NCI-H2081 treated with DMSO at 0.1 percent for 48 hours (cell line): Measurements from ENCODE around the gene STK11.

ENCODE experiments used
- DNase-seq: peaks from one replicate; lab custom pipeline; 2025; lab: John Stamatoyannopoulos, UW

STK11 gene

DNA sequence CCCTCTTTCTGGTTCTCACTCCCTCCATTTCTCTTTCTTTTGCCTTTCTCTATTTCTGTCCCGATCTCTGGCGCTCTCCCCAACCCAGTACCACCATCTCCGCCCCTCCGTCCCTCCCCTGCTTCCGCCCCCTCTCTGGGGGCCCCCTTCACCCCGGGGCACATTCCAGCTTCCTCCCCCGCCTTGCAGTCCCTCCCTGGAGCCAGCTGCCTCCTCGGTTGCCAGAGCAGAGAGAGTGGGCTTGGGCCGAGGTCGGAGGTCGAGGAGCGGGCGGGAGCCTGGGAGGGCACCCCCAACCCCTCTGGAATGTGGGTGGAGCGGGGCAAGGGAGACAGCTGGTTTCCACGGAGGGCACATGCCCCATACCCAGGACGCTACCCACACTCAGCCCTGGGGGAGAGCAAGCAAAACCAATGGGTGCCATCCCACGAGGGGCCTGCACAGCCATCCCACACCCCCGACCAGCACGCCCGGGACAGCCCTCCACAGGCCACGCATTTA lies 57.1 kb downstream of the STK11 start:
- DNase-seq, result no peak

DNA sequence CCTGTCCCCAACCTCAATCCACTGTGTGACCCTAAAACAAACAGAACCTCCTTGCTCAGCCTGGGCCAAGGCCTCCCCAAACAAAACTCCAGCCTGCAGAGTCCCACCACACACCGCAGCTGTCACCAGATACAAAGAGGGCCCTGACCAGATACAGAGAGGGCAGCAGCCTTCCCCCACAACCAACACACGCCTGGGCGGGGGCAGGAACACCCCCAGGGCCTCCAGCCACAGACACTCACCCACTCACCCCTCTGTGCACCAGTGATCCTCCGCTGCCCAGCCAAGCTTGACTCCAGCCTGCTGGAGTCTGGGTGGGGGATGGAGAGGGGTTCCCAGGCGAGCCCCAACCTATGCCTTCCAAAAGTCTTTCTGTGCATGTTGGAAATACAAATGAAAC lies 57.6 kb downstream of the STK11 start:
- DNase-seq, result no peak

DNA sequence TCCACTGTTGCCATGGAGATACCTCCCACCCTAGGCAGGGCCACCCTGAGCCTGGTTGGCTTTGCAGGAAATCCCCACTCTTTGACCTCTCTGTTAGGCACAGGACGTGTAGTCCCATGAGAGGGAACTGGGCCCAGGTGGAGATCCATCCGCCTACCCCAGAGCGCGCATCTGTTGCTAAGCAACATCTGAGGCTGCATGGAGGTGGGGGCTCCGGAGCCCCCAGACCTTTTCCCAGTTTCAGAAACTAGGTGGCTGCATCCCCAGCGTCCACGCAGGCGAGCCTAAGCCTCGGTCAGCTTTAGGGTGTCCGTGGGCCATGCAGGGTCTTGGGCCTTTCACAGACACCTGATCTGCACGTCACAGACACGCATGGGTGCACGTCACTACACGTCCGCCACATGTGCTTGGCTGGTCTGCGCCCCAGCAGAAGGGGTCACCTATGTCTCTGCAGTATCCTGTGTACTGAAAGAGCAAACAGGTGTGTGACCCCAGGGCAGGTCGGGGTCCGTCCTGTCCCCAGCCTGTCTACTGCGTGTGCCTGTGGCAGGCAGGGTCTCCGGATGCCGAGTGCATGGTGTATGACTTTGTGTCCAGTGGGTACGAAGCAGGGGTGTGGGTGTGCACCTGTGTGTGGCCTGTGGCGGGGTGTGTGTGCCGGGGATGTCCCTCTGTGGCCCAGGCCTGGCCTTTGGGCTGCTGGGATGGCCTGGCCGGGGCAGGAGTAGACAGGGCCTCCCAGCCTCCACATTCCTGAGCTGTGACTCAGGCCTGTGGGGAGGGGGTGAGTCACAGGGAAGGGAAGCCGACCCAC lies 59.4 kb downstream of the STK11 start:
- no peak for DNase-seq

DNA sequence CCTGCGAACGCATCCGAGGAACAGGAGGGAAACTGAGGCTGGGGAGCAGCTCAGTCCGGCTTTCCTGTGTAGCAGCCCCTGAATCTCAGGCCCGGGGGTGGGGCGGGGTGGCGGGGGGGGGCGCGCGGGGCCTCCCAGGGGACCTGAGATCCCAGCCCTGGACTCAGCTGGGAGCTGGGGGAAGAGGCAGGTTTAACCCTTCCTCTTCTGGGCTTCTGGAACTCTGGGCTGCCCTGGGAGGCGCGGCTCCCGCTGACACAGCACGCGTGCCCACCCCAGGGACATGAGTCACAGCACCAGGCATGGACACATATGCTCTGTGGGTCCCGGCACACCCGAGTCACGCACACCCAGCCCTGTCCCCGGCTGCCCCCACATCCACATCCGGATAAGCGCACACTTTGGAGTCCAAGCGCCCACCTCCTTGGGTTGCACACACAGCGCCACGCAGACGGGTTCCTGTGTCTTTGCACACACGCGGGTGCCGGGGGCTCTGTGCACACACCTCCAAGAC lies 60.1 kb downstream of the STK11 start:
- DNase-seq, result no peak

DNA sequence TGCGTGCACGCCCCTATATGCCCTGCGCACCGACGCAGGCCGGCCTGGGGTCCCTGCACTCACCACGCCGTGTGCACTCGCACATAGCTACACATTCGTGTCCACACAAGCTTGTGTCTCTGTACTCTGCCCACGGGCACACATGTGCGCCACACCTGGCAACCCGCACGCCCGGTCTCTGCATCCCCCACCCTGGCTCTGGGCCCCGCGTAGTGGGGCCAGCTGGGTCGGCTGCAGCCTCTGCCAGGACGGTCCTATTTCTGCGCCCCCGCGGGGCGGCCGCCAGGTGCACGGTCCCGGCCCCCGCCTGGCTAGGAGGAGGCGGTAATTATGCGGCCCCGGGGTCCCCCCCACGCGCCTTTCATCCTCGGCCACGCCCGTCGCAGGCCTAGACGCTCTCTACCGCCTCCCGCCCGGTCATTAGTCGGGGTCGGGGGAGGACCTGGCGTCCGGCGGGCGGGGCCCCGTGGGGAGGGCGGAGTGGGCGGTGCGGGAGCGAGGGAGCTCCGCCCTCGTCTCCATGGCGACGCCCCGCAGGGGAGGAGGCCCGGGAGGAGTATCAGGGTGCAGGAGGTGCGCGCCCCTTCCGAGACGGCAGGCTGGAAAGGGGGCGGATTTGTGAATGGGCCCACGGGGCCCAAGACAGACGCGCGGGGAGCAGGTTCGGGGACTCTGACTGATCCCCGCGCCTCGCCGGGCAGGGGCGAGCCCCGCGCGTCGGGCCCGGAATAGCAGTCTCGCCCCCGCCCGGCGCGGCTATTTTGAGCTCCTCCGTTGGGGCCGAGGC lies 60.7 kb downstream of the STK11 start:
- DNase-seq, result no peak

DNA sequence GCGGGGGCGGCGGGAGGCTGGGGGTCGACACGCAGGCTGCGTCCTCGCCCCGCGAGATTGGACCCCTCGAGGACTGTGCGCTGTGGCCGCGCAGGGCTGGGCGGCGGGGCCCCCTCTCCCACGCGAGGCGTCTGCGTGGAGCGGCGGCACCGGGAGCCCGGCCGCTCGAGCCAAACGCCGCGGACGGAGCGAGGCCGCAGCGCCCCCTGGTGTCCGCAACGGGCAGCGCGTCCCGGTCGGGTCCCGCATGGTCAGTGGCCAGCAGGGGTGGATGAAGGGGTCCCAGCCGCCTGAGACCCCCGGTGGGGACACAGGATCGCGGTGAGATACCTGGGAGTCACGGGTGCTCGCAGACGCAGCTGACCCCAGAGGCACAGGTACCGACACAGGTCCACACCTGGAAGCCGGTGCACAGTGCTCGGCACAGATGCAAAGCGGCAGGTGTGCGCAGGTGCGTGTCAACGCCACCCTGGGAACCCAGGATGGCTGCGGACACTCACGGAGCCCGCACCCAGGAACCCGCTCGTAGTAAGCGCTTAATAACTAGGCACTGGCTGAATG lies 61.4 kb downstream of the STK11 start:
- DNase-seq, result no peak

DNA sequence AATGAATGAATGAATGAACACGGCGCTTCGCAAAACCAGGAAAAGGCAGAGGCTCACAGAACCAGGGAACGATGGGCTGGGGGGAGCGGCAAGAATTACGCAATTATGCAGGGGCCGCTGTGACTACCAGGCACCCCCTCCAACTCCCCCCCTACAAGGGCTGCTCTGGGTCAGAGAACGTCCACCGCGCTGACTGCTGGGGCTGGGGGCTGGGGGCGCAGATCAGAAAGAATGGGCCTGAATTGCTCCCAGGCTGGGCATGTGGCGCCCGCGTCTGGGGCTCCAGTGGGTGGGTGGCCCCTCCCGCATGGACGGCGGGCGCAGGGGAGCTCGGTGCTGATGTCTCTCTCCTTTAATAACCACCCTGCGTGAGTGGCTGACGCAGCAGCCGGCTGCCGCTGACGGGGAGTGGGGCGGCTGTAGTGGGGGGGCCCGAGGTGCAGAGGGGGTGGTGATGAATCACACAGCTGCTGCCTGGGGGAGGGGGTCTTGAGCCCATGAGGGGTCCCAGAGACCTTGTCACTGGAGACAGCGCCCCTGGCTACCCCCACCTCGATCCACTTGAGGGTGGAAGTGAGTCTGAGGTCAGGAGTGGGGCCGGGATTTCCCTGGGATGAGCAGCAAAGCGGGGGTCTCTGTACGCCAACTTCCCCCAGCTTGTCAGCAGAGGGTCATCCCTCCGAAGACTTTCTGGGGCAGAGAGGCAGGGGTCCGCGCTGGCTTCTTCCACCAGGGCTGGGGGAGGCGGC lies 62.1 kb downstream of the STK11 start:
- no peak for DNase-seq

DNA sequence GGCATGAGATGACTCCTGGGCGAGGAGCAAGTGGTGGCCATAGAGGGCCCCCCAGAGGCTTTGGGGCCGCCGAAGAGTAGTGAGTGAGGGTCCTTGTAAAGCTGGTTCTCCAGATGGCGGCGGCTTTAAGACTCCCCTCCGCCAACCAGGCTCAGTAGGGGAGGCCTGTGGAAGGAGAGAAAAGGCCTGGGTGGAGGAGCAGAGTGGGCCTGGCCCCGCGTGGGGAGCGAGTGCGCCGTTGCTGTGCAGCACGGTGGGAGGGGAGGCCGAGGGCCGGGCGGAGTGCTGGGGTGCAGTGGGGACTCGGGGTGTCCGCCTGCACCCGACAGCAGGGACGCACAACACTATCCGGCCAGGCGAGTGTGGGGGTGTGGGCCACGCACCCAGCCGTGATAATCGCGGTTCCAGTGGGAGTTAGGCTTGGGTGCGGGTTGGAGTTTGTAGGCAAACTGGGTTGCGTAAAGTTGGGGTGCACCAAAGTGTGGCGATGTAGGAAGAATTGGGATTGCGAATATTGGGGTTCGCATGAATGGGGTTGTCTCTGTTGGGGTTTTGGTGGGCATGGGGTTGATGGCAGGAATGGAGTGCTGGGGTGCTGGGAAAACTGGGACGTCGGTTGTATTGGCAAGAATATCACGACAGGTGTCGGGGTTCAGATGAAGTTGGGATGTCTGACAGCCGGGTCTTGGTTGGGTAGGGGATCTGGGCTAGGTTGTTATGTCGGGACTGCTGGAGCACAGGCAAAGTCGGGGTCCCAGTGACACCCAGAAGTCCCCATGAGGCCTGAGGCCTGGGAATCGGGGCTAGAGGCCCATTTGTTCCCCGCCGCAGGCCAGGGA lies 62.9 kb downstream of the STK11 start:
- DNase-seq, result no peak

DNA sequence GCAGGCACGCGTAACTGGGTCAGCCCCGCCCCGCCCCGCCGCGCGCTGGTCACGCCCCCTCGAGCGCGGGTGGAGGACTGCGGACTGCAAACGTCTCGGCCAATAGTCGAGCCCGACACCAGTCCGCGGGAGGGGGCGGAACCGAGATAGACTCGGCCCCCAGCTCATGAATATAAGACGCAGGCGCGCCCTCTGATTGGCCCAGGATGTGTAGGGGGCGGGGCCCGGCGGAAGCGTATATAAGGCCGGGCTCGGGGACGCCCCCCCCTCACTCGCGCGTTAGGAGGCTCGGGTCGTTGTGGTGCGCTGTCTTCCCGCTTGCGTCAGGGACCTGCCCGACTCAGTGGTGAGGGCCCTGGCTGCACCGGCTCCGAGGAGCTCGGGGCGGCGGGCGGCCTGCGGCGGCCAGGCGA lies 63.5 kb downstream of the STK11 start, which contains the start of gene CIRBP:
Gene CIRBP, plus strand, starts transcription at position 268 of the 413 bp plus-strand sequence. CDS start 1,602 bp downstream, outside the sequence.
- peak; percentile 89 for DNase-seq

DNA sequence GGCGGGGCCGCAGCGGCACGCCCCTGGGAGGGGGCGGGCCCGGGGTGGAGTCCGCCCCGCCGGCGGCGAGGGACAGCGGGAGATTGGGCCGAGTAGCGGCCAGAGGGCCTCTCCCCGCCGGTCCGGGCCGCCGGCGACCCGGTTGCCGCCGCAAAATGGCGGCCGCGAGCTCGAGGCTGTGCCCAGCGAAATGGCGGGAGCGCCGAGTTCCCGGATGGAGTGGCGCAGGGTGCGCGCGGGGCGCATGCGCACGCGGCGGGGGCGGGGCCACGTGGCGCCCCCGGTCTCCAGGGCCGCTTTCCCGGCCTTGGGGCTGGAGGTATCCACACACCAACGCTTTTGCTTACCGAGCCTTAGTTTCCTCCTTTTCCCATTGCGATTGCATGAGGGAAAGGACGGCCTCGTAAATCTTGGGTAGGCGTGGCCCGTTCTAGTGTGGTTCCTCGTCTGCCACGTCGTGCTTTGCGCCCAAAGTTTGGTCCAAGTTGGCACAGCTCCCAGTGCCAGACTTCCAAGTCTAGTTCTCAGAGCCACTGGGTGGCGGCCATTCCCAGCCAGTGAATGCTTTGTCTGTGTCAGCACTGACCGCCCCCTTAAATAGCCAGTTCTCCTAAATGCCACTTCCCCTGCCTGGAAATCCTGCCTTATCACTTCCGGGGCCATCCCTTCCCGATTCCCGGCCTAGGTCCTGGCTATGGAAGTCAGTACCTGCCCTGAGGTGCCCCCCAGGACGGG lies 64.1 kb downstream of the STK11 start:
- DNase-seq, result no peak

DNA sequence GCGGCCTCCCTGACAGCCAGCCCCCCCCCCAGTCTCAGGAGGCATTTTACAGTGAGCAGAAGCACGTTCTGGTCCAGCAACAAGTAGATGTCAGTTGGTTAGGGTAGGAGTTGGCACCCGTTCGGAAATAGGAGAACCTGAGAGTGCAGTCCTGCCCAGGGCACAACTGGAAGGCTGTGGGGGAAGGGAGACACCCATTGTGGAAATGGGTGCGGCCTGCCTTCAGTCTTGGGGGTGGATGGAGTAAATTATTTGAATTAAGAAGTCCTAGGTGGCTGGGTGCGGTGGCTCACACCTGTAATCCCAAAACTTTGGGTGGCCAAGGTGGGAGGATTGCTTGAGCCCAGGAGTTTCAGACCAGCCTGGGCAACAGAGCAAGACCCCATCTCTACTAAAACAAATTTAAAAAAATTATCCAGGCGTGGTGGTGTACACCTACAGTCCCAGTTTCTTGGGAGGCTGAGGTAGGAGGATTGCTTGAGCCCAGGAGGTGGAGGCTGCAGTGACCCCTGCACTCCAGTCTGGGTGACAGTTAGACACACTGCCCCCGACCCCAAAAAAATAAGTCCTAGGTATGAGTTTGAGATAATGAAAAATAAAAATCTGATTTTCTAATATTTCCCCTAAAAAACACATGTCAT lies 64.8 kb downstream of the STK11 start:
- DNase-seq, result no peak

DNA sequence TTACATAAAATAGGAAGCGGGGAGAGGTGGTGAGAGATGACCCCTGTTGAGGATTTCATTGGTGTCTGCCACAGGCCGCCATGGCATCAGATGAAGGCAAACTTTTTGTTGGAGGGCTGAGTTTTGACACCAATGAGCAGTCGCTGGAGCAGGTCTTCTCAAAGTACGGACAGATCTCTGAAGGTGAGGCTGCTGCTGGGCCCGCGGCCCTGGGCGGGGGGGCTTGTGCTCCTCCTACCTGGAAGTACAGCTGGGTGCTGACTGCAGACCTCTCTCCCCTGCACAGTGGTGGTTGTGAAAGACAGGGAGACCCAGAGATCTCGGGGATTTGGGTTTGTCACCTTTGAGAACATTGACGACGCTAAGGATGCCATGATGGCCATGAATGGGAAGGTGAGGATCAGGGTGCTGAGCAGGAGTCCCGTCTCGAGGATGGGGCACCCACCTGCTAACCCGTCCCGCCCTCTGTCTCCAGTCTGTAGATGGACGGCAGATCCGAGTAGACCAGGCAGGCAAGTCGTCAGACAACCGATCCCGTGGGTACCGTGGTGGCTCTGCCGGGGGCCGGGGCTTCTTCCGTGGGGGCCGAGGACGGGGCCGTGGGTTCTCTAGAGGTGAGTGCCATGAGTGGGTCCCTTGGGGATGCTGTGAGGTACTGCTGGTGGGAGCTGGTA lies 65.4 kb downstream of the STK11 start:
- no peak for DNase-seq

DNA sequence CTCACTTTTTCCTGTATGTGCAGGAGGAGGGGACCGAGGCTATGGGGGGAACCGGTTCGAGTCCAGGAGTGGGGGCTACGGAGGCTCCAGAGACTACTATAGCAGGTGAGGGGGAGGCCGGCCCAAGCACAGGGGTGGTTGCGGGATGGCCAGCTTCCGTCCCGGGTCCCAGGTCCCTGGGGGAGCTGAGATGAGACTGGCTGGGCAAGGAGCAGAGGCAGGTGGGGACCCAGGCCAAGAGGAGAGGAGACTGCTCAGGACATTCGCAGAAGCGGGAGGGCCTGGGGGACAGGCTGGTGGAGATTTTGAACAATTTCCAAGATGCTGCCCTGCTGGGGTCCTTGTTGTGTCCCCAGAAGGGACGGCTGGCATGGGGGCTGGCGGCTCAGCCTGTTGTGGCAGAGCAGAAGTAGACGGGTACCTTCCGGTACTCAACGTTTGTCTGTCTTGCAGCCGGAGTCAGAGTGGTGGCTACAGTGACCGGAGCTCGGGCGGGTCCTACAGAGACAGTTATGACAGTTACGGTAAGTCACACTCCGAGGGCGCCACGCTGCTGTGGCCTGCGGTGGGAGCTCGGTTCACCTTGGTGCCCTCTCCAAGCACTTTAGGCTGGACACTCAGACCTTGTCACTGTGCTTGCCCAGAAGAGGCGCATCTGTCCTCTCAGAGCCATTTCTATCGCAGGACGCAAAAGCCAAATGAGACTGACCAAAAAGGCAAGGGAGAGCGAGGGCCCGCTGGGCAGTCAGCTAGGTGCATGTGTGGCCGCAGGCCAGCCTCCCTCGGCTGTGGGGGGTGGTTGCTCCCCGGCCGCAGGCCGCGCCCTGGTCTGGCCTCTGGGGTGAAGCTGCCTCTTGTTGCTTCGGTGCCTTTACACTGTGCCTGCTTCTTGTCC lies 66.2 kb downstream of the STK11 start:
- no peak for DNase-seq

DNA sequence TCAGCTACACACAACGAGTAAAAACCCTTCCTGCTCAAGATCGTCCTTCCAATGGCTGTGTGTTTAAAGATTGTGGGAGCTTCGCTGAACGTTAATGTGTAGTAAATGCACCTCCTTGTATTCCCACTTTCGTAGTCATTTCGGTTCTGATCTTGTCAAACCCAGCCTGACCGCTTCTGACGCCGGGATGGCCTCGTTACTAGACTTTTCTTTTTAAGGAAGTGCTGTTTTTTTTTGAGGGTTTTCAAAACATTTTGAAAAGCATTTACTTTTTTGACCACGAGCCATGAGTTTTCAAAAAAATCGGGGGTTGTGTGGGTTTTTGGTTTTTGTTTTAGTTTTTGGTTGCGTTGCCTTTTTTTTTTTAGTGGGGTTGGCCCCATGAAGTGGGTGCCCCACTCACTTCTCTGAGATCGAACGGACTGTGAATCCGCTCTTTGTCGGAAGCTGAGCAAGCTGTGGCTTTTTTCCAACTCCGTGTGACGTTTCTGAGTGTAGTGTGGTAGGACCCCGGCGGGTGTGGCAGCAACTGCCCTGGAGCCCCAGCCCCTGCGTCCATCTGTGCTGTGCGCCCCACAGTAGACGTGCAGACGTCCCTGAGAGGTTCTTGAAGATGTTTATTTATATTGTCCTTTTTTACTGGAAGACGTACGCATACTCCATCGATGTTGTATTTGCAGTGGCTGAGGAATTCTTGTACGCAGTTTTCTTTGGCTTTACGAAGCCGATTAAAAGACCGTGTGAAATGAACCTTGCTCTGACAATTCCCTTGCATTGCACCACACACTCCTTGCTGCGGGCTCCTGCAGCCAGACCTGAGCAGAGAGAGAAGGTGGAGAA lies 67.1 kb downstream of the STK11 start:
- DNase-seq, result no peak

DNA sequence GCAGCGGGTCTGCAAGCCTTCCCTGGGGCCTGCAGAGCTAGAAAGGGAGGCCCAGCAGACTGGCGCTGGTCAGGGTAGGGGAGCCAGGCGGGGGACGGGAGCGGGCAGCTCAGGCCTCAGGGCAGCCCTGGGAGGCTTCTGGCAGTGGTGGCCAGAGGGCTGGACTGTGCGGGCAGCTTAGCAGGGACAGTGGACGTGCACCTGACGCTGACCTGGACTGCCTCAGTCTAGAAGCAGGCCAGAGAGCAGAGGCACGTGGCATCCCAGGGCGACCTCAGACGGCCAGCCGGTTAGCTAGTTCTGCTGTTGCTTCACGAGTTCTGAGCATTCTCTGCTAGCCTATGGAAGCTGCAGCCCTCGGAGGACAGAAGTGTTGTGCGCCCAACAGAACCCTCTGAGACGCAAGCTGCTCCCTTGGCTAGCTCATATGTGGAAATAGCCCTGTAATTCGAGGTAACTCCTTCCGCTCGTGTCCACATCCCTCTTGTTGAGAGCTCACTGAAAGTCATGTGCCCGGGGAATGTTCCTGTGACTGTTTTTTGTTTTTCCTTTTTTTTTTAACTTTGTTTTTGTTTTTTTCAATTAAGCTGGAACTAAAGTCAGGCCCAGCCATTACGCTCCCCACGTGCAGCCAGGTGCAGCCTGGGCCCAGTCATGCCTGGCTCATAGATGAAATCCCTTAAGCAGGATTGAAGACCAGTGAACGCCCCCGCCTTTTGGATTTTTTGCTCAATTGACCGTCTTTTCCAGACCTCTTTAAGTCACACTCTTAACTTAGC lies 67.9 kb downstream of the STK11 start:
- DNase-seq, result no peak
